Epithelial cell of esophagus (primary cell): ENCODE measurements around the gene TUBA8.
"Not testable (repeated sequence)": the region's sequence is repeated elsewhere in the genome, so short reads cannot be mapped to it uniquely, and the experiment has no call there.

Experiments used
- DNase-seq: peaks from one replicate; pipeline ENCODE4 v3.0.0; 2010; ENCODE audit warnings: low read depth
- H3K4me3 ChIP-seq: 2 replicates; pipeline ENCODE4 v1.5.1; 2011; ENCODE audit warnings: mild to moderate bottlenecking, low read length, control low read depth
- TF ChIP-seq, protein P1 (sequence below): IDR thresholded peaks from 2 replicates; pipeline ENCODE4 v1.5.1; 2011; ENCODE audit warnings: low read depth, mild to moderate bottlenecking, low read length, control low read depth, inconsistent platforms; ENCODE audit not compliant: insufficient read depth; ENCODE audit errors: missing control alignments

Gene TUBA8

GRCh38 chr22:18071968-18072310 lies 38.7 kb upstream of the TUBA8 start:
- DNase-seq: no peak
- TF ChIP-seq, protein P1, sequence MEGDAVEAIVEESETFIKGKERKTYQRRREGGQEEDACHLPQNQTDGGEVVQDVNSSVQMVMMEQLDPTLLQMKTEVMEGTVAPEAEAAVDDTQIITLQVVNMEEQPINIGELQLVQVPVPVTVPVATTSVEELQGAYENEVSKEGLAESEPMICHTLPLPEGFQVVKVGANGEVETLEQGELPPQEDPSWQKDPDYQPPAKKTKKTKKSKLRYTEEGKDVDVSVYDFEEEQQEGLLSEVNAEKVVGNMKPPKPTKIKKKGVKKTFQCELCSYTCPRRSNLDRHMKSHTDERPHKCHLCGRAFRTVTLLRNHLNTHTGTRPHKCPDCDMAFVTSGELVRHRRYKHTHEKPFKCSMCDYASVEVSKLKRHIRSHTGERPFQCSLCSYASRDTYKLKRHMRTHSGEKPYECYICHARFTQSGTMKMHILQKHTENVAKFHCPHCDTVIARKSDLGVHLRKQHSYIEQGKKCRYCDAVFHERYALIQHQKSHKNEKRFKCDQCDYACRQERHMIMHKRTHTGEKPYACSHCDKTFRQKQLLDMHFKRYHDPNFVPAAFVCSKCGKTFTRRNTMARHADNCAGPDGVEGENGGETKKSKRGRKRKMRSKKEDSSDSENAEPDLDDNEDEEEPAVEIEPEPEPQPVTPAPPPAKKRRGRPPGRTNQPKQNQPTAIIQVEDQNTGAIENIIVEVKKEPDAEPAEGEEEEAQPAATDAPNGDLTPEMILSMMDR: no peak
- no peak overlapping the region for H3K4me3 ChIP-seq

DNA sequence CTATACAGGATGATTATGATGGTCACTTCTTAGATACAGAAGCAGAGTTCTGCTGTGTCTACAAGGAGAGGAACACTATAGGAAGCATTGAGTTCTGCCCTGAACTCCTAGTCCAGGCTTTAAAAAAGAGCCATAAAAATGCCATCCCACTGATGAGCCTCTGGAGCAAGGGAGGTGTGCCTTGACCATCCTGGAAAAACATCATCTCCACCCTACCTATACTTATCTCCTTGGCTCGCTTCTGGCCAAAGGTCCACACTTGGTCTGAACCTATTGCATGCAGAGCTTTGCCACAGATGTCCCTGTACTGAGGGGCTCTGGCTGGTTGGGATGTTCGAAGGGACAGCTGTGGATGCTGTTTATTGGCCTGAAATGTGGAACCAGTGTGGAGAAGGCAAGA lies 37.1 kb upstream of the TUBA8 start:
- no peak overlapping the region for H3K4me3 ChIP-seq
- TF ChIP-seq, protein P1: no peak
- no peak for DNase-seq

DNA sequence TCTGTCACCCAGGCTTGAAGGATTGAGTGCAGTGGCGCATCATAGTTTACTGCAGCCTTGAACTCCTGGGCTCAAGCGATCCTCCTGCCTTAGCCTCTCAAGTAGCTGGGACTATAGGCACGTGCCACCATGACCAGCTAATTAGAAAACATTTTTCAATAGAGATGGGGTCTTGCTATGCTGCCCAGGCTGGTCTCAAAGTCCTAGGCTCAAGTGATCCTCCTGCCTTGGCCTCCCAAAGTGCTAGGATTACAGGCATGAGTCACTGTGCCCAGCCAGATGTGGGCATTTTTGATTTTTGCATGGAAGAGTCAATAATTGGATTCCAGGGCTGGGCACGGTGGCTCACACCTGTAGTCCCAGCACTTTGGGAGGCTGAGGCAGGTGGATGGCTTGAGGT lies 36.7 kb upstream of the TUBA8 start:
- not testable (repeated sequence) for DNase-seq, H3K4me3 ChIP-seq

DNA sequence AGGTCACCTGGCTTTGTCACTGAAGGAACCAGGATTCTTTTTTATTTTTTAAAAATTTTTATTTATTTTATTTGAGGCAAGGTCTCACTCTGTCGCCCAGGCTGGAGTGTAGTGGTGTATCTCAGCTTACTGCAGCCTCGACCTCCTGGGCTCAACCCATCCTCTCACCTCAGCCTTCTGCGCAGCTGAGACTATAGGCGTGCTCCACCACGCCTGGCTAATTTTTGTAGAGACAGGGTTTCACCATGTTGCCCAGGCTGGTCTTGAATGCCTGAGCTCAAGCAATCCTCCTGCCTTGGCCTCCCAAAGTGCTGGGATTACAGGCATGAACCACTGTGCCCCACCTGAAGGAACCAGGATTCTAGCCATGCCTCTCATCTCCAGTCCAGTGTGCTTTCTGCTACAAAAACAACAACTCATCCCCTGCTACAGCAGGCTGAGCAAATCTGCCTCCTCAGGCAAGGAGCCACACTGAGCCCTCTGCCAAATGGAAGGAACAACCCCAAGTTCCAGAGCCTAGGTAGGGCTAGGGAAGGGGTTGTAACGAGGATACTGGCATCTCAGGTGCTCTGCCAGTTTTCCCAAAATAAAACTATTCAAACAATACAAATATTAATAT lies 35.4 kb upstream of the TUBA8 start:
- no peak overlapping the region for H3K4me3 ChIP-seq
- TF ChIP-seq, protein P1: no peak
- no peak for DNase-seq

- H3K4me3 ChIP-seq: no peak overlapping the region
- peak; percentile 90 for DNase-seq
- TF ChIP-seq, protein P1: peak; percentile 83
These were observed 34.7 kb upstream of the TUBA8 start for GRCh38 chr22:18075720-18076497.

DNA sequence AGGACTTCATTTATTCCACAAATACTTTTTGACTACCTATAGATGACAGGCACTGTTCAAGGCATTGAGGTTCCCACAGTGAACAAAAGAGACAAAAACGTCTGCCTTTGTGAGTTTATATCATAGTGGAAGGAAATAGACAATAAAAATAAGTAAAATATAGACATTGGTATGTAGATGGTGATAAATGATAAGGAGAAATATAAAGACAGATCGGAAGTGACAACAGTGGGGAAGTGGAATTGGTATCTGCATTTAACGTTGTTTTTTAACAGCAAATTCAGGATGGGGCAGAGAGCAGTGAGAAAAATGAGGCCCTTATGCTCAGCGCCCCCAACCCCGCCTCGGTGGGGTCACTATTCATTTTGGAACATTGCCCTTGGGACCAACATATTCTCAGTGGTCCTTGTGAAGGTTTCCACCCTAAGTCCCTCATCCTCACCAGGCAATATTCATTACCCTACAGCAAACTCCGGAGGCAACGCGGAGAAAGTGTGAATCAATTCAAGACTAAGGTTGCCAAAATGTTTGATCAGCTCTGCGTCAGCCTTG lies 33.4 kb upstream of the TUBA8 start:
- no peak for DNase-seq

More for the DNA sequence above, 33.4 kb upstream of the TUBA8 start:
- TF ChIP-seq, protein P1: no peak
- peak overlapping the region; percentile 97 for H3K4me3 ChIP-seq
